ENCODE results near the gene GRIK4.

GRIK4 gene

GRCh38 chr11:120966840-120967239, 455.3 kb downstream of the GRIK4 start:
- H3K79me2 ChIP-seq (ENCODE audit: insufficient read depth, low read length) = no peaks in the 10 kb centered on the region
- no peaks in the 10 kb centered on the region for H3K9me3 ChIP-seq (ENCODE audit: low read length)
- H3K4me3 ChIP-seq (ENCODE audit: low read depth, low read length, poor library complexity, severe bottlenecking) = no peak overlapping the region
- no peak overlapping the region for H3K4me2 ChIP-seq (ENCODE audit: low read length)
- no peaks in the 10 kb centered on the region for H3K27me3 ChIP-seq (ENCODE audit: insufficient read depth, low read length)
- no peaks in the 10 kb centered on the region for H3K9me2 ChIP-seq (ENCODE audit: low read depth, low read length)
- H3K4me1 ChIP-seq (ENCODE audit: insufficient read depth, low read length, severe bottlenecking) = no peaks in the 10 kb centered on the region
- H3K27ac ChIP-seq (ENCODE audit: low read depth, low read length, poor library complexity, severe bottlenecking) = no peak overlapping the region
- TF ChIP-seq CTCF (IDR thresholded peaks at IDR 0.05; ENCODE audit: low read length) = no peak
- no peak for TF ChIP-seq EZH2 (IDR thresholded peaks at IDR 0.05; ENCODE audit: borderline replicate concordance, low read length)
- no peaks in the 10 kb centered on the region for H4K20me1 ChIP-seq (ENCODE audit: insufficient read depth, low read length)
- H3K9ac ChIP-seq (ENCODE audit: low read length) = no peak overlapping the region
- no peaks in the 10 kb centered on the region for H3K36me3 ChIP-seq (ENCODE audit: insufficient read depth, low read length)
- no peak overlapping the region for H2AFZ ChIP-seq (ENCODE audit: low read length)
- H3F3A ChIP-seq (ENCODE audit: insufficient read depth, low read length) = no peaks in the 10 kb centered on the region

GRCh38 chr11:120969993-120970392, 458.4 kb downstream of the GRIK4 start:
- no peak overlapping the region for H3K27ac ChIP-seq (ENCODE audit: low read depth, low read length, poor library complexity, severe bottlenecking)
- no peaks in the 10 kb centered on the region for H3K9me3 ChIP-seq (ENCODE audit: low read length)
- H3K9ac ChIP-seq (ENCODE audit: low read length) = no peak overlapping the region
- no peaks in the 10 kb centered on the region for H3K9me2 ChIP-seq (ENCODE audit: low read depth, low read length)
- H3K4me1 ChIP-seq (ENCODE audit: insufficient read depth, low read length, severe bottlenecking) = no peaks in the 10 kb centered on the region
- no peak overlapping the region for H3K4me2 ChIP-seq (ENCODE audit: low read length)
- no peaks in the 10 kb centered on the region for H3K27me3 ChIP-seq (ENCODE audit: insufficient read depth, low read length)
- H3K4me3 ChIP-seq (ENCODE audit: low read depth, low read length, poor library complexity, severe bottlenecking) = no peak overlapping the region
- H4K20me1 ChIP-seq (ENCODE audit: insufficient read depth, low read length) = no peaks in the 10 kb centered on the region
- no peaks in the 10 kb centered on the region for H3K36me3 ChIP-seq (ENCODE audit: insufficient read depth, low read length)
- no peak overlapping the region for H2AFZ ChIP-seq (ENCODE audit: low read length)
- no peaks in the 10 kb centered on the region for H3F3A ChIP-seq (ENCODE audit: insufficient read depth, low read length)
- no peaks in the 10 kb centered on the region for H3K79me2 ChIP-seq (ENCODE audit: insufficient read depth, low read length)
- TF ChIP-seq EZH2 (IDR thresholded peaks at IDR 0.05; ENCODE audit: borderline replicate concordance, low read length) (no peak), CTCF (IDR thresholded peaks at IDR 0.05; ENCODE audit: low read length) (no peak)

- H3K9me3 ChIP-seq (ENCODE audit: low read length) = no peaks in the 10 kb centered on the region
- no peak overlapping the region for H3K27ac ChIP-seq (ENCODE audit: low read depth, low read length, poor library complexity, severe bottlenecking)
- H2AFZ ChIP-seq (ENCODE audit: low read length) = no peak overlapping the region
- TF ChIP-seq CTCF (IDR thresholded peaks at IDR 0.05; ENCODE audit: low read length) (no peak), EZH2 (IDR thresholded peaks at IDR 0.05; ENCODE audit: borderline replicate concordance, low read length) (no peak)
- no peak overlapping the region for H3K9ac ChIP-seq (ENCODE audit: low read length)
- H4K20me1 ChIP-seq (ENCODE audit: insufficient read depth, low read length) = no peaks in the 10 kb centered on the region
- H3K4me2 ChIP-seq (ENCODE audit: low read length) = no peak overlapping the region
- H3K27me3 ChIP-seq (ENCODE audit: insufficient read depth, low read length) = no peaks in the 10 kb centered on the region
- H3K4me1 ChIP-seq (ENCODE audit: insufficient read depth, low read length, severe bottlenecking) = no peaks in the 10 kb centered on the region
- no peak overlapping the region for H3K4me3 ChIP-seq (ENCODE audit: low read depth, low read length, poor library complexity, severe bottlenecking)
- H3K9me2 ChIP-seq (ENCODE audit: low read depth, low read length) = no peaks in the 10 kb centered on the region
- H3F3A ChIP-seq (ENCODE audit: insufficient read depth, low read length) = no peaks in the 10 kb centered on the region
- H3K79me2 ChIP-seq (ENCODE audit: insufficient read depth, low read length) = no peaks in the 10 kb centered on the region
- no peaks in the 10 kb centered on the region for H3K36me3 ChIP-seq (ENCODE audit: insufficient read depth, low read length)
Measured at GRCh38 chr11:120971825-120972224, 460.3 kb downstream of the GRIK4 start.

Data from OCI-LY1 (cell line).